ENCODE results near the gene TGM3.

- TF ChIP-seq CTCF (IDR thresholded peaks at IDR 0.05), result no peak
- no peak for TF ChIP-seq POLR2A (IDR thresholded peaks at IDR 0.05)
Observed at GRCh38 chr20:2385496-2385895, 89.7 kb downstream of the TGM3 start.

Data from lower leg skin (tissue), 3 donors.